Activated naive CD4-positive, alpha-beta T cell treated with anti-CD3 and anti-CD28 coated beads for 36 hours (primary cell): Measurements from ENCODE around the gene FHIT. TPM values are rescaled to one million over a fixed set of nuclear protein-coding genes. Genes with fewer than 3 reads are reported as not detected.

Source experiments
- microRNA-seq: library from miRNA; unstranded; fragments of <30 nt; microRNA quantifications from one replicate; pipeline ENCODE4 v1.2.0, GENCODE V29; 2022; ENCODE audit warnings: borderline microRNAs expressed, borderline replicate concordance
- total RNA-seq, 2 experiments: library from RNA; stranded (reverse); gene quantifications; one replicate each; pipeline ENCODE4 v1.2.3, GENCODE V29; 2021

The FHIT gene
- total RNA-seq, 2 experiments from 2014 or later, result 20.2 to 22.7 TPM

Small RNA genes lying within 50 kb of the gene (microRNA-seq; reads per million reads assigned to microRNA genes)
- not detected for gene MIR548BB
